Measurements from ENCODE around the gene CACNA1A. TPM values are rescaled to one million over a fixed set of nuclear protein-coding genes. Genes with fewer than 3 reads are reported as not detected.

The CACNA1A gene
- polyA plus RNA-seq, 3 donors, result 0.08 to 0.09 TPM; not detected in 1

DNA sequence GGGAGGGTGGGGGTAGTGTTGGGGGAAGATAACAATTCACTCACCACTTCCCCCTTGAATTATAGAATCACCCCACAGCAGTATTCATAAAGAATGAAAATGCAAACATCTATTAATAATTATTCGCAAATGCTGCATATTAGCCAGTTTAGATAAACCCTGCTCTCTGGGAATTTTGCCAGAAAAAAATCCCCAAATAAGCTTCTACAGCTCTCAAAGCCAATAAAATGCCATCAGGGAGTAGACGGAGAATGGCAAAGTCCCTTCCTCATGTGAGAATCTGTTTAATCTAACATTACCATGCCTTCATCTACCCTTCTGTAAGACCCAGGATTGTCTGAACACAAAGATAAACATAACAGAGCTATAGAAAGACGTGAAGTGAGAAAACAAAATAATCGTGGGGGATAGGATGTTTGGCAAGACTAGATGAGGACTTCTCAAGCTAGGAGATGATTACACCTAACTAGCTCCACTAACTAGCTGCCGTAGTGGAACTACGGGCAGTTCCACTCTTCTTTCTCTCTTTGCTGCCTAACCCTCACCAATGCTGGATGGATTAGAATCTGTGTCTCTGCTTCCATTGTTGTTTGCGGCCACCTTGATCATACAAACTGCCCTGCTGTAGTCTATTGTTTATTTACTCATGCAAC lies 32.4 kb upstream of the CACNA1A start:
- DNase-seq, result no peak
- H3K9me3 Mint-ChIP-seq, result peaks cover 0 to 16% (median 10%) of the 10 kb centered on the region in 7 donors
- no peaks in the 10 kb centered on the region for H3K4me1 Mint-ChIP-seq
- H3K9ac ChIP-seq (ENCODE audit: insufficient read depth, low read length, poor library complexity, severe bottlenecking), result no peak overlapping the region
- H3K4me3 Mint-ChIP-seq, result no peak overlapping the region
- no peak overlapping the region for H2AFZ ChIP-seq (ENCODE audit: insufficient read depth, low read depth, low read length, poor library complexity, severe bottlenecking)
- H3K4me3 ChIP-seq (replicated peaks in 1 of 3; ENCODE audit: low read depth in 2 of 3, low read length in 3 of 3), result no peak overlapping the region
- no peak for TF ChIP-seq CTCF (IDR thresholded peaks at IDR 0.05)
- peaks cover 0 to 7% of the 10 kb centered on the region in 2 donors for H3K9me3 ChIP-seq (replicated peaks in 1 of 2; ENCODE audit: control insufficient read depth in 1 of 2, insufficient read depth in 1 of 2, low read length in 2 of 2)
- H3K4me1 ChIP-seq (ENCODE audit: control insufficient read depth in 1 of 2, insufficient read depth in 2 of 2, low read length in 2 of 2), result no peaks in the 10 kb centered on the region
- no peak overlapping the region for H3K4me2 ChIP-seq (replicated peaks; ENCODE audit: extremely low read depth, low read length, poor library complexity, severe bottlenecking)
- 100% methylated on average over 2 of the region's 7 CpGs for WGBS (ENCODE audit: insufficient coverage)
- H3K27me3 Mint-ChIP-seq (ENCODE audit: low read depth in 3 of 3), result peaks cover 0 to 9% (median 2%) of the 10 kb centered on the region in 3 donors
- H4K20me1 ChIP-seq (ENCODE audit: insufficient read depth, low read length), result no peaks in the 10 kb centered on the region
- intact Hi-C loops (cut with micrococcal nuclease), result no loop called here
- H3K79me2 ChIP-seq (ENCODE audit: insufficient read depth, low read length), result no peaks in the 10 kb centered on the region
- H3K27ac Mint-ChIP-seq, result no peak overlapping the region
- no peaks in the 10 kb centered on the region for H3K36me3 Mint-ChIP-seq
- H3K36me3 ChIP-seq (replicated peaks in 1 of 2; ENCODE audit: control insufficient read depth in 1 of 2, insufficient read depth in 2 of 2, low read length in 2 of 2), result no peaks in the 10 kb centered on the region
- no peaks in the 10 kb centered on the region for H3K27me3 ChIP-seq (ENCODE audit: control insufficient read depth in 2 of 2, insufficient read depth in 2 of 2, low read length in 2 of 2)
- H3K27ac ChIP-seq (ENCODE audit: low read depth in 1 of 2, low read length in 2 of 2), result no peak overlapping the region

GRCh38 chr19:13537454-13537853 lies 31.2 kb upstream of the CACNA1A start:
- no peak overlapping the region for H3K4me3 ChIP-seq (replicated peaks in 1 of 3; ENCODE audit: low read depth in 2 of 3, low read length in 3 of 3)
- no peak overlapping the region for H3K27ac ChIP-seq (ENCODE audit: low read depth in 1 of 2, low read length in 2 of 2)
- no peaks in the 10 kb centered on the region for H3K27me3 ChIP-seq (ENCODE audit: control insufficient read depth in 2 of 2, insufficient read depth in 2 of 2, low read length in 2 of 2)
- TF ChIP-seq CTCF (IDR thresholded peaks at IDR 0.05), result no peak
- DNase-seq, result no peak
- H3K4me2 ChIP-seq (replicated peaks; ENCODE audit: extremely low read depth, low read length, poor library complexity, severe bottlenecking), result no peak overlapping the region
- no peaks in the 10 kb centered on the region for H3K79me2 ChIP-seq (ENCODE audit: insufficient read depth, low read length)
- H4K20me1 ChIP-seq (ENCODE audit: insufficient read depth, low read length), result no peaks in the 10 kb centered on the region
- intact Hi-C loops (cut with micrococcal nuclease), result no loop called here
- H3K27ac Mint-ChIP-seq, result no peak overlapping the region
- peaks cover 0 to 9% (median 4%) of the 10 kb centered on the region in 3 donors for H3K27me3 Mint-ChIP-seq (ENCODE audit: low read depth in 3 of 3)
- H3K9me3 ChIP-seq (replicated peaks in 1 of 2; ENCODE audit: control insufficient read depth in 1 of 2, insufficient read depth in 1 of 2, low read length in 2 of 2), result peaks cover 0 to 4% of the 10 kb centered on the region in 2 donors
- no peaks in the 10 kb centered on the region for H3K36me3 ChIP-seq (replicated peaks in 1 of 2; ENCODE audit: control insufficient read depth in 1 of 2, insufficient read depth in 2 of 2, low read length in 2 of 2)
- WGBS (ENCODE audit: insufficient coverage), result 66% methylated on average over 6 of the region's 6 CpGs
- no peak overlapping the region for H3K4me3 Mint-ChIP-seq
- H3K4me1 ChIP-seq (ENCODE audit: control insufficient read depth in 1 of 2, insufficient read depth in 2 of 2, low read length in 2 of 2), result no peaks in the 10 kb centered on the region
- H3K9me3 Mint-ChIP-seq, result peaks cover 0 to 12% (median 6%) of the 10 kb centered on the region in 7 donors
- H3K9ac ChIP-seq (ENCODE audit: insufficient read depth, low read length, poor library complexity, severe bottlenecking), result no peak overlapping the region
- no peaks in the 10 kb centered on the region for H3K4me1 Mint-ChIP-seq
- H3K36me3 Mint-ChIP-seq, result no peaks in the 10 kb centered on the region
- no peak overlapping the region for H2AFZ ChIP-seq (ENCODE audit: insufficient read depth, low read depth, low read length, poor library complexity, severe bottlenecking)

All from CD14-positive monocyte (primary cell).